ENCODE data around the gene RNF223. TPM values are rescaled to one million over a fixed set of nuclear protein-coding genes. Genes with fewer than 3 reads are reported as not detected.

Gene RNF223
- total RNA-seq, 4 donors from 2014 or later: not detected

GRCh38 chr1:1037366-1038327 lies 36.5 kb downstream of the RNF223 start:
- intact Hi-C loops (cut with DNase I): no loop called here
- 92% methylated on average over 25 to 28 of the region's 30 CpGs for WGBS, 2 donors
- H3K9me3 ChIP-seq: no peaks in the 10 kb centered on the region
- no peak overlapping the region for H3K27ac ChIP-seq
- H3K36me3 ChIP-seq: no peaks in the 10 kb centered on the region
- TF ChIP-seq CTCF (IDR thresholded peaks at IDR 0.05): no peak
- H3K4me1 ChIP-seq: peaks cover 18 to 32% of the 10 kb centered on the region in 2 donors
- no peak overlapping the region for H3K4me3 ChIP-seq (replicated peaks in 1 of 3)
- no peak for DNase-seq
- no peaks in the 10 kb centered on the region for H3K27me3 ChIP-seq

GRCh38 chr1:1035291-1035943 lies 38.7 kb downstream of the RNF223 start:
- Histone ChIP-seq H3K27ac (no peak overlapping the region), H3K4me3 (replicated peaks in 1 of 3) (no peak overlapping the region), H3K27me3 (no peaks in the 10 kb centered on the region), H3K36me3 (no peaks in the 10 kb centered on the region), H3K9me3 (no peaks in the 10 kb centered on the region), H3K4me1 (peaks cover 19 to 34% of the 10 kb centered on the region in 2 donors)
- DNase-seq: no peak
- intact Hi-C loops (cut with DNase I): no loop called here
- WGBS, 2 donors: 90 to 94% methylated on average over 9 to 16 of the region's 19 CpGs
- no peak for TF ChIP-seq POLR2A (IDR thresholded peaks at IDR 0.05)
- no peak for TF ChIP-seq CTCF (IDR thresholded peaks at IDR 0.05)

- intact Hi-C loops (cut with DNase I): no loop called here
- WGBS, 2 donors: 67% methylated on average over 3 of the region's 30 CpGs; no CpG with 5 or more reads in 1 of the 2 donors
- Histone ChIP-seq H3K4me1 (peaks cover 12 to 24% of the 10 kb centered on the region in 2 donors), H3K27ac (no peak overlapping the region), H3K4me3 (replicated peaks in 1 of 3) (no peak overlapping the region), H3K27me3 (no peaks in the 10 kb centered on the region), H3K36me3 (no peaks in the 10 kb centered on the region), H3K9me3 (no peaks in the 10 kb centered on the region)
- peak; percentile 66 to 68 for DNase-seq
- TF ChIP-seq CTCF (IDR thresholded peaks at IDR 0.05) (peak in 1 of 6 experiments; percentile 17), POLR2A (IDR thresholded peaks at IDR 0.05) (no peak)
These were observed 39.7 kb downstream of the RNF223 start for GRCh38 chr1:1034439-1034781.

DNA sequence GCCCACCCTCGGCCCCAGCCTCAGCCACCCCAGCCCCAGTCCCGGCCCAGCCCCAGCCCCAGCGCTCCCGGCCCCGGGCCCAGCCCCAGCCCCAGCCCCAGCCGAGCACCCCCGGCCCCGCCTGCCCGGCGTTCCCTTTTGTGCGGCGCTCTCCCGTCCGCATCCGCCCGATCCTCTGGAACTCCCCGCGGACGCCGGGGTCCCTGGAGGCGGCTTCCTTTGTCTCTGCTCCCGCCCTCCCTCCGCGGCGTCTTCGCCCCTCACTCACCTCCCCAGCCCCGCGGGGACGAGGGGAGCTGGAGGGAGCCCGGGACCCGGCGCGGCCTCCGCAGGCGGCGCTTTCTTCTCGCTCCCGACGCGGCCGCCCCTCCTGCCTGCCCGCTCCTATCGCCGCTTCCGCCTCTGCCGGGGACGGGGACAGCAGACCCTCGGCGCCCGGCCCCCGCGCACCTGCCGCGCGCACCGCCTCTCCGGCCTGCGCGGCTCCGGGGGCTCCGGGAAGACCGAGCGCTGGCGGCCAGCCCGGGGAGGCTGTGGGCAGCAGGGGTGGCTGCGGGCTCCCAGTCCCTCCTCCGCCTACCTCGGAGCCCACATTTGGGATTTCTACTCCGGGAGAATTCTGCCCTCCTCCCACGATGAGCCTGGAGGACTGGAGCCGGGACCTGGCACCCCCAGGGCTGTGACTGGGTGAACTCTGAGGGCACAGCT lies 40.2 kb downstream of the RNF223 start:
- peak overlapping the region in 2 of 3 donors; percentile 9 to 34 for H3K4me3 ChIP-seq (replicated peaks in 1 of 3)
- intact Hi-C loops (cut with DNase I): no loop called here
- peaks cover 12 to 22% of the 10 kb centered on the region in 2 donors for H3K4me1 ChIP-seq
- H3K36me3 ChIP-seq: no peaks in the 10 kb centered on the region
- 22 to 28% methylated on average over 25 to 40 of the region's 71 CpGs for WGBS, 2 donors
- no peaks in the 10 kb centered on the region for H3K27me3 ChIP-seq
- H3K9me3 ChIP-seq: no peaks in the 10 kb centered on the region
- DNase-seq: no peak
- no peak for TF ChIP-seq CTCF (IDR thresholded peaks at IDR 0.05)
- TF ChIP-seq POLR2A (IDR thresholded peaks at IDR 0.05): no peak
- H3K27ac ChIP-seq: no peak overlapping the region

All from thyroid gland (tissue), 4 donors.